Measurements from ENCODE around the gene STXBP2.

The STXBP2 gene

GRCh38 chr19:7598180-7598579, 38.7 kb upstream of the STXBP2 start:
- Histone ChIP-seq H3K27me3 (replicated peaks; ENCODE audit: insufficient read depth, low read length) (peaks cover 69% of the 10 kb centered on the region), H3K4me1 (ENCODE audit: low read length) (no peaks in the 10 kb centered on the region), H3K9ac (ENCODE audit: low read length) (no peak overlapping the region), H3K4me2 (ENCODE audit: low read depth, low read length) (no peak overlapping the region), H3K4me3 (ENCODE audit: low read length) (no peak overlapping the region), H3K27ac (ENCODE audit: low read length) (no peak overlapping the region), H4K20me1 (ENCODE audit: insufficient read depth, low read length) (no peaks in the 10 kb centered on the region), H3K36me3 (replicated peaks; ENCODE audit: insufficient read depth, low read length) (no peaks in the 10 kb centered on the region), H3K9me2 (replicated peaks; ENCODE audit: insufficient read depth, low read length) (no peaks in the 10 kb centered on the region), H2AFZ (ENCODE audit: low read length) (no peak overlapping the region), H3K79me2 (ENCODE audit: low read length) (no peaks in the 10 kb centered on the region), H3K9me3 (replicated peaks; ENCODE audit: insufficient read depth, low read length) (no peaks in the 10 kb centered on the region), H3F3A (ENCODE audit: insufficient read depth, low read length) (no peaks in the 10 kb centered on the region)
- TF ChIP-seq EZH2phosphoT487 (IDR thresholded peaks at IDR 0.05; ENCODE audit: low read length) (no peak), EZH2 (optimal IDR thresholded peaks at IDR 0.05; ENCODE audit: low read depth, low read length) (no peak)
- TF ChIP-seq, protein P1, sequence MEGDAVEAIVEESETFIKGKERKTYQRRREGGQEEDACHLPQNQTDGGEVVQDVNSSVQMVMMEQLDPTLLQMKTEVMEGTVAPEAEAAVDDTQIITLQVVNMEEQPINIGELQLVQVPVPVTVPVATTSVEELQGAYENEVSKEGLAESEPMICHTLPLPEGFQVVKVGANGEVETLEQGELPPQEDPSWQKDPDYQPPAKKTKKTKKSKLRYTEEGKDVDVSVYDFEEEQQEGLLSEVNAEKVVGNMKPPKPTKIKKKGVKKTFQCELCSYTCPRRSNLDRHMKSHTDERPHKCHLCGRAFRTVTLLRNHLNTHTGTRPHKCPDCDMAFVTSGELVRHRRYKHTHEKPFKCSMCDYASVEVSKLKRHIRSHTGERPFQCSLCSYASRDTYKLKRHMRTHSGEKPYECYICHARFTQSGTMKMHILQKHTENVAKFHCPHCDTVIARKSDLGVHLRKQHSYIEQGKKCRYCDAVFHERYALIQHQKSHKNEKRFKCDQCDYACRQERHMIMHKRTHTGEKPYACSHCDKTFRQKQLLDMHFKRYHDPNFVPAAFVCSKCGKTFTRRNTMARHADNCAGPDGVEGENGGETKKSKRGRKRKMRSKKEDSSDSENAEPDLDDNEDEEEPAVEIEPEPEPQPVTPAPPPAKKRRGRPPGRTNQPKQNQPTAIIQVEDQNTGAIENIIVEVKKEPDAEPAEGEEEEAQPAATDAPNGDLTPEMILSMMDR (IDR thresholded peaks at IDR 0.05; ENCODE audit: low read length), result no peak
- no peak for DNase-seq

- H3K4me3 ChIP-seq (ENCODE audit: low read length), result no peak overlapping the region
- no peak overlapping the region for H3K27ac ChIP-seq (ENCODE audit: low read length)
- H2AFZ ChIP-seq (ENCODE audit: low read length), result no peak overlapping the region
- peaks cover 65% of the 10 kb centered on the region for H3K27me3 ChIP-seq (replicated peaks; ENCODE audit: insufficient read depth, low read length)
- no peaks in the 10 kb centered on the region for H3K9me3 ChIP-seq (replicated peaks; ENCODE audit: insufficient read depth, low read length)
- H3K4me1 ChIP-seq (ENCODE audit: low read length), result no peaks in the 10 kb centered on the region
- DNase-seq, result no peak
- no peaks in the 10 kb centered on the region for H3K36me3 ChIP-seq (replicated peaks; ENCODE audit: insufficient read depth, low read length)
- H3F3A ChIP-seq (ENCODE audit: insufficient read depth, low read length), result no peaks in the 10 kb centered on the region
- no peak overlapping the region for H3K4me2 ChIP-seq (ENCODE audit: low read depth, low read length)
- no peaks in the 10 kb centered on the region for H3K9me2 ChIP-seq (replicated peaks; ENCODE audit: insufficient read depth, low read length)
- no peaks in the 10 kb centered on the region for H3K79me2 ChIP-seq (ENCODE audit: low read length)
- no peaks in the 10 kb centered on the region for H4K20me1 ChIP-seq (ENCODE audit: insufficient read depth, low read length)
- TF ChIP-seq, protein P1 (IDR thresholded peaks at IDR 0.05; ENCODE audit: low read length), result no peak
- TF ChIP-seq EZH2phosphoT487 (IDR thresholded peaks at IDR 0.05; ENCODE audit: low read length) (no peak), EZH2 (optimal IDR thresholded peaks at IDR 0.05; ENCODE audit: low read depth, low read length) (no peak)
- no peak overlapping the region for H3K9ac ChIP-seq (ENCODE audit: low read length)
Observed at GRCh38 chr19:7600721-7601120, 36.2 kb upstream of the STXBP2 start.

DNA sequence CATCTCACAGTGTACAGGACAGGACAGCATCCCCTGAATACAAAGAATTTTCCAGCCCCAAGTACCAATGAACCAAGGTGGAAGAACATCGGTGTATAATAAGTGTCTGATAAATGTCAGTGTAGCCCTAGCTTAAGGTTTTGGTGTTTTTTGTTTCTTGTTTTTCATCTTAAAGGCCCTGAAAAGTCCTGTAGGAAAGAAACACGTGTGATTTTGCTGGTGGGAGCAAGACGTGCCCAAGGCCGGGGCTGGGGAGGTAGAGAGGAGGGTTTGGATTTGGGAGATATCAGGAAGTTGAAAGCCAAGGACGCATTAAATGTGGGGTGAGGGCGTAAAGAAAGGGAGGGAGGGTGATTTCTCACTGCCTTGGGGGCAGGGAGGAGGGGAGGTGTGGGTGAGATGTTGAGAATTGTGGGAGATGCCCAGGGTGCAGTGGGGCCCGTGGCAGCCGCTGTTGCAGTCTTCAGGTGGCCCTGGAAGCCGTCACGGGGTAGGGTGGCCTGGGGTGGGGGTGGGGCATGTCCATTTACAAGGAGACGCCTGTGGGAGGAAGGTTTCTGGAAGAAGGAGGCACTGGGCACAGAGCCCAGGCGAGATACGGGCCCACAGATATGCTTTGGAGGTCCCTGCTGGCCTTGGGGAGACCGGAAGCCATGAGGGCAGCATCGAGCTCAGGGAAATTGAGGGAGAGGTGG, 34.5 kb upstream of the STXBP2 start:
- Histone ChIP-seq H3K9ac (ENCODE audit: low read length) (no peak overlapping the region), H2AFZ (ENCODE audit: low read length) (no peak overlapping the region), H3K9me3 (replicated peaks; ENCODE audit: insufficient read depth, low read length) (no peaks in the 10 kb centered on the region), H3K4me1 (ENCODE audit: low read length) (no peaks in the 10 kb centered on the region), H3K27me3 (replicated peaks; ENCODE audit: insufficient read depth, low read length) (peaks cover 59% of the 10 kb centered on the region), H3K27ac (ENCODE audit: low read length) (no peak overlapping the region), H3K4me2 (ENCODE audit: low read depth, low read length) (no peak overlapping the region), H3K79me2 (ENCODE audit: low read length) (no peaks in the 10 kb centered on the region), H3K4me3 (ENCODE audit: low read length) (no peak overlapping the region), H3K9me2 (replicated peaks; ENCODE audit: insufficient read depth, low read length) (no peaks in the 10 kb centered on the region), H4K20me1 (ENCODE audit: insufficient read depth, low read length) (no peaks in the 10 kb centered on the region), H3K36me3 (replicated peaks; ENCODE audit: insufficient read depth, low read length) (no peaks in the 10 kb centered on the region), H3F3A (ENCODE audit: insufficient read depth, low read length) (no peaks in the 10 kb centered on the region)
- TF ChIP-seq, protein P1 (IDR thresholded peaks at IDR 0.05; ENCODE audit: low read length), result no peak
- TF ChIP-seq EZH2phosphoT487 (IDR thresholded peaks at IDR 0.05; ENCODE audit: low read length) (no peak), EZH2 (optimal IDR thresholded peaks at IDR 0.05; ENCODE audit: low read depth, low read length) (no peak)
- DNase-seq, result no peak

All from MM.1S (cell line).